Activated CD4-positive, alpha-beta T cell treated with anti-CD3 and anti-CD28 coated beads for 4 hours (primary cell): ENCODE measurements around the gene ASPSCR1.

Experiments
- DNase-seq, 2 donors: peaks; one replicate each; pipeline ENCODE4 v3.0.0-alpha.2; 2020

ASPSCR1 gene, protein sequence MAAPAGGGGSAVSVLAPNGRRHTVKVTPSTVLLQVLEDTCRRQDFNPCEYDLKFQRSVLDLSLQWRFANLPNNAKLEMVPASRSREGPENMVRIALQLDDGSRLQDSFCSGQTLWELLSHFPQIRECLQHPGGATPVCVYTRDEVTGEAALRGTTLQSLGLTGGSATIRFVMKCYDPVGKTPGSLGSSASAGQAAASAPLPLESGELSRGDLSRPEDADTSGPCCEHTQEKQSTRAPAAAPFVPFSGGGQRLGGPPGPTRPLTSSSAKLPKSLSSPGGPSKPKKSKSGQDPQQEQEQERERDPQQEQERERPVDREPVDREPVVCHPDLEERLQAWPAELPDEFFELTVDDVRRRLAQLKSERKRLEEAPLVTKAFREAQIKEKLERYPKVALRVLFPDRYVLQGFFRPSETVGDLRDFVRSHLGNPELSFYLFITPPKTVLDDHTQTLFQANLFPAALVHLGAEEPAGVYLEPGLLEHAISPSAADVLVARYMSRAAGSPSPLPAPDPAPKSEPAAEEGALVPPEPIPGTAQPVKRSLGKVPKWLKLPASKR

DNA sequence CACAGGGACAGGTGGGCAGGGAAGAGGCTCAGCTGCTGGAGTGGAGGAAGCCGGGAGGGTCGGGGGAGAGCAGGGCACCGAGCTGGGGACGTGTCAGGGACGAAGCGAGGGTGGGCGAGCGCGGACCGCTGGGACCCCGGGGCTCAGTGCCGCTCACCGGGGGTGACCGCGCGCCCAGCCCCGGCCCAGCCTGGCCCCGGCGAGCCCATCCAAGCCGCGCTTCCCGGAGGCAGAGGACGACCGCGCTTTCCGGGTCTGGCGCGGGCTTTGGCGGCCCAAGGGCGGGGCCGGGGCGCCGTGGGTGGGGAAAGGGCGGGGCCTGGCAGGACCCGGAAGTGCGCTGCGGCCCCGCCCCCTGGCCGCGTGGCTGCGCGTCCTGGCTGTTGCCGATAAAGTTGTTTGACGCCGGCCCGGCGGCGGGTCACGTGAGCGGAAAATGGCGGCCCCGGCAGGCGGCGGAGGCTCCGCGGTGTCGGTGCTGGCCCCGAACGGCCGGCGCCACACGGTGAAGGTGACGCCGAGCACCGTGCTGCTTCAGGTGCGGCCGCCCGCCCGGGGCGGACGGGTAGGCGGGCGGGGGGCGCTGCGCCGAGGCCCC lies at the start of gene ASPSCR1:
Gene ASPSCR1, plus strand, starts transcription at position 419 of the 598 bp plus-strand sequence. Its CDS starts 18 bp downstream, at position 437.
- DNase-seq = peak; percentile 87 to 93

DNA sequence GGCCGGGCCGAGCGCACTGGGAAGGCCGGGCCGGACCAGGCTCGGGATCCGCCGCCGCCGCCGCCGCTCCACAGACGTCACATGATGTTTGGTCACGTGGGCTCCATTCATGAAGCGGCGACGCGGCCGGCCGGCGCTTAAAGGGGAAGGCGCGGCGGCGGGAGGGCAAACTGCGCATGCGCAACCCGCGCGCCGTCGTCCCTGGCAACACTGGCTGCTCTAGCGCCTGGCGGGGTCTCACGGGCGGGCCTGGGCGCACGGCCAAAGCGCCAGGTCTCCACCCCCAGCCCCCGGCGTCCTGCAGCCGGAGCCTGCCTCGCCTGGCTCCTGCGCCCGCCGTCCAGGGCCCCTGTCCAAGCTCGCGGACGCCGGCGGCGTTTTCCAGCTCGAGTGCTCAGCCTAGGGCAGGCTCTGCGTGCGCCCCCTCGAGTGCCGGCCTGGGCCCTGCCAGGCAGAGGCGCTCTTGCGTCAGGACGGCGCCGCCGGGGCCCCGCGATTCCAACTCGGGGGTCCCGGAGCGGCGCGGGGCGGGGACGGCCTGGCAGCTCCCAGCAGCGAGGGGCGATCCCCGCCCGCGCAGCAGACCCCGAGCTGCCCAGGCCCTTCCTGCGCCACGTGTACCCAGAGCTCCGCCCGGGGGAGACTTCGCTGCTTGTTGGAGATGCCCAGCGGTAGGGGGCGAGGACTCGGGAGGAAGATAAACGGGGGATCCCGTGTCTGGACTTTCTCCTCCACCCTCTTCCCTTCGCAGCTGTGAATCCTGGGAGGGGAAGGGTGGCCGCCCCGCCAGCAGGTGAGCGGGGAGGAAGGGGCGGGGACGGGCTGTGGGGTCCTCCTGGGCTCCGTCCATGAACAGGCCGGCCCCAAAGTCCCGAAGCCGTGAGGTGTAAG lies 49.5 kb upstream of the ASPSCR1 start, which contains the start of gene MAFG:
Gene MAFG, minus strand, starts transcription at position 83 of the 891 bp plus-strand sequence. CDS start 4,550 bp downstream, outside the sequence.
- peak; percentile 86 to 89 for DNase-seq

DNA sequence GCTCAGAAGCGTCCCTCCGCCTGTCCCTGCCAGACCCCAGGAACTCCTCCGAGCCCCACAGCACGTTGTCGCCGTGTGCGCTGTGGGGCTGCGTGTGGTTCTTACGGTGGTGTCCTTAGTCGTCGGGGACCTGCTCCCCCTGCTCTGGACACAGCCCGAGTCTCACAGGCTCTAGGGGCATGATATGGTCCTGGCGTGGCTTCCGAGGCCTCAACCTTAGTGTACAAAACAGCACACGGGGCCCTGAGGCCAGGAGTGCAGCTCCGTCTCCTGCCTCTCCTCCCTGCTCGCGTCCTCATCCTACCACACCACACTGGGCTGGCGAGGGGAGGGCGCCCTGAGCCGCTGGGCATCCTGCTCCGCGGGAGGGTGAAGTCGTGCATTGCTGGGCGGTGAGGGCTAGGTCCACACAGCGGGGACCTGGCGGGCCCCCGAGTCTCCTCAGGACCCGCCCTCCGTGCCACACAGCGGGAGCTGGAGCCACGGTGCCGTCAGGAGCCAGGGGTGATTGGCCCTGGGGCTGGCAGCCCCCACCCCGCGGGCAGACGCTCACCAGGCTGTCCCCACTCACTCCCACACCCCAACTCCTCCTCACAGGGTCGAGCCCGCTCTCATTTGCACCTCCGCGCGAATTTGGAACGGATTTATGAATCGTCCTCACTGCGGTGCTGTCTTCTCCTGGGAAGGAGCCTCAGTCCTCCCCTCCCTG lies 48.7 kb upstream of the ASPSCR1 start:
- DNase-seq = no peak

DNA sequence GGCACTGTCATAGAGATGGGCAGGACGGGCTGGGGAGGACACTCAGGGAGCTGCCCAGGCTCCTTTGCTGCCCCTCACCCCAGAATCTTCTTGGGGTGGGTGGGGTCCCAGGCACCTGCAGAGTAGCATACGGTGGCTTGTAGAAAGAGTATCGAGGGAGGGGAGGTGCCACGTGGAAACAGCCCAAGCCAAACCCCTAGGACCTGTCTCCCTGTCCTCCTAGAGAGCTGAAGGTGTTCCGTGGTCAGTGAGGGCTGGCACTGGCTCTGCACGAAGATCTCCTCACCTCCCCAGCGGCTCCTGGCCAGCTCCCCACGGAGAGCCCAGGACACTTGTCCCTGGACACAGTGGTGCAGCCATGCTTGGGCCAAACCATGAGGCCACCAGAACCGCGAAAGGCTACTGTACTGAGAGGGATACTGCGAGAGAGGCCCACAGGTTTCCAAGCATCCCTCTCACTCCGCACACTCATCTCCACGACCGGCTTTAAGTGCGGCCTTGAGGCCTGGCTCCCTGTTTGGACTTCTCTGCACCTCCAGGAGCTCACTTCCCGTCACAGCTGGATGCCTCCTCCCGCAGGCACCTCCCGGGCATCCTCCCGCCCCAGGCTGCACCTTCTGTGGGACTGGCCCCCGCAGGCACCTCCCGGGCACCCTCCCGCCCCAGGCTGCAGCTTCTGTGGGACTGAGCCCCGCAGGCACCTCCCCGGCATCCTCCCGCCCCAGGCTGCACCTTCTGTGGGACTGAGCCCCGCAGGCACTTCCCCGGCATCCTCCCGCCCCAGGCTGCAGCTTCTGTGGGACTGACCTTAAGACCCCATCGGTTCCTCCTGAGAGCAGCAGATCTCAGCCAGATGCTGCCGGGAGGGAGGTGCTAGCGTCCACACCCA lies 47.9 kb upstream of the ASPSCR1 start:
- no peak for DNase-seq

DNA sequence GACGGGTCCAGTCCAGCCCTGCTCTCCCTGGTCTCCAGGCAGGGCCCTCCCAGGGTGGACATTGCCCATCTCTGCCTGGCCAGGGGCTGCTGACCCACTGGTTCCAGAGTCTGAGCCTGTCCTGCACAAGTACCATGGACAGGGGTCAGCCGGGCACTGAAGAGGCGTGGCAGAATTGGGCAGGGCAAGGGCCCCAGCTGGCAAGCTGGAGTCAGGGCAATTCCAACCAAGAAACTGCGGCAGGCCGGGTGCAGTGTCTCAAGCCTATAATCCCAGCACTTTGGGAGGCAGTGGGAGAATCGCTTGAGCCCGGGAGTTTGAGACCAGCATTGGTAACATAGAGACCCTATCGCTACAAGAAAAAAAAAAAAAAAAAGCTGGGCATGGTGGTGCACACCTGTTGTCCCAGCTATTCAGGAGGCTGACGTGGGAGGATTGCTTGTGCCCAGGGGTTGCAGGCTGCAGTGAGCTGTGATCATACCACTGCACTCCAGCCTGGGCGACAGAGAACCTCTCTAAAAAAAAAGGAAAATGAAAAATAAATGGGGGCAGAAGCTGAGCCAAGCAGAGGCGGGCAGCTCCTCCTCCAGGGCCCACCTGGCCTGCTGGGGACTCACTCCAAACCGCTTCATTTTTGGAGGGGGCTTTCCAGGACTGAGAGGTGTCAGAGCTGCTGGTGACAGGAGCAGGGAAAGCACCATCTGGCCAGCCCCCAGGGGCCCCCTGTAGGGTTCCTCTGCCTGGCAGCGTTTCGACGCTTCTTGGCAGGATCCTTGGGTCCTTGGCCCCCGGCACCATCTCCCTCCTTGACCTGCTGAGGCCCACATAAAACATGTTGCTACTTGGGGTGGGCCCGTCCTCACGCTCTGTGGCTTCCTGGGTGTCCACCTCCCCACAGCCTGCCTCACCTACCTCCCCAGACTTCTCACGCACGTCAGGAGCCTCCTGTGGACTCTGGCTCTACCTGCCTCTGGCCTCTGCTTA lies 47.0 kb upstream of the ASPSCR1 start:
- DNase-seq = no peak

DNA sequence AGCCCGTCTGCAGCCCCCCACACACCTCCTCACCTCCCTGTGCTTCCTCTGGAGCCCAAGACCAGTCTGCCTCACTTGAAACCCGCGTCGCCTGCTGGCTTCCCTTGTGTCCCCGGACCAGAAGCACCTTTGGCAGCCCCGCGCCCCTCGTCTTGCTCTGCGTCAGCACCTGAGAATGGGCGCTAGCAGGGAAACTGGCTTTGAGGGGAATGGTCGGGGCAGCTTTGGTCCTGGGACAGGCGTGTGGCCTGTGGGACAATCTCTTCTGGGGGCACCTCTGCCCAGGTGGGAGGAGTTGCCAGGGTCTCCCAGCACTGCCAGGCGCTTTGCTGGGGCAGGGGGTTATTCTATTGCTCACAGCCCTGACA lies 46.3 kb upstream of the ASPSCR1 start:
- no peak for DNase-seq

DNA sequence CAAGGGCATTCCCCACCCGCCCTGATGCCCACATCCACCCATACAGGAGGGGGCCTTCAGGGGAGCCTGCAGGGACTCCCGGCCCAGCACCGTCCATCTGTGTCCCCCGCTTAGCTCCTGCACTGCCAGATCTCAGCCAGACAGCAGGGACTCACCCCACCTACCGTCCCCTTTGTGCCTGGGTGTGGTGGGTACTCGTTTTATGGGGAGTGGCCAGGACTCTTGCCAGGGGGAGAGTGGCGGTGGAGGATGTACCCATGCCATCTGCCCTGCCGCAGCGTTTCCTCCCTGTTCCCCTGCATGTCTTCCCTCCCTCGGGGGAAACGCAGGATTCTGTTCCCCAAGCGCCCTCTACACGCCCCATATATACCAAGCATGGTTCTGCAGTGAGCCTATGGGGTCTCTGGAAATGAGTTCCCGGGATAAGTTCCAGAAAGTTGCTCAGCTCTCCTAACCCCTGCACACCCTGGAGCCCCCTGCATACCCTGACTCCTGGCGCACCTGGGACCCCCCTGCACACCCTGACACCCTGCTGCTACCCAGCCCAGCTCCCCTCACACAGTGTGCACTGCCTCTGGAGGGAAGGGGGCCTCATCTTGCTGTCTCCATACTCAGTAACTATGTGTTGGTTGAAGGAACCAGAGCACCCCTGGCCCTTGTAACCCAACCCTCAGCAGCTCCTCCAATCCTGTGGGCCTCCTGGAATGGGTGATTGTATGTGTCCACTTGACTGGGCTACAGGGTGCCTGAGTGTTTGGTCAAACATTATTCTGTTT lies 45.7 kb upstream of the ASPSCR1 start:
- DNase-seq = no peak

DNA sequence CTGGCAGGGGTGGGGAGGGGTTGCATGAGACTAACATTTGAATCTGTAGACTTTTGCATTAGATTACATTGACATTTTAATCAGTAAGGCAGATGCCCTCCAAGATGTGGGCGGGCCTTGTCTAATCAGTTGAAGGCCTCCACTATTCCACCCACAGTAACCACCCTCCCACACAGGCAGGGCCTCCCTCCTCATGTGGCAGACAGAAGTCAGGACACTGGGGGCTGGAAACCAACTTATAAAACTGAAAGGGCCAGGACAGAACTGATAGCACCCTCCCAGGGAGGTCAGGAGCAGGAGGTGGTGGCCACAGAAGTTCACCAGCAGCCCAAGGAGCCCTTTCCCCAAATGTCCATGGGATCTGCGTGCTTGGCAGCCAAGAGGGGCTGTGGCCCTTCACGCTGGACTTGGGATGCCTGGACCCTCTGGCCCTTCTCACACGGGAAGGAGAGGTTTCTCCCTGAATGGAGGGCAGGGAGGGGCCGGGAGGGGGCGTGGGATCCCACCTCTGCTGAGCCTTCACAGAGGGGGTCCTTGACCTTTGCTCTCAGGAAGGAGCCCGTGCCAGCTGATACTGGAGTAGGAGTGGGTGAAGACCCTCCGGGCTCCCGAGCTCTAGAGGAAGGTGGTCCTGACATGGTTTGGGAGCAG lies 45.0 kb upstream of the ASPSCR1 start:
- no peak for DNase-seq

DNA sequence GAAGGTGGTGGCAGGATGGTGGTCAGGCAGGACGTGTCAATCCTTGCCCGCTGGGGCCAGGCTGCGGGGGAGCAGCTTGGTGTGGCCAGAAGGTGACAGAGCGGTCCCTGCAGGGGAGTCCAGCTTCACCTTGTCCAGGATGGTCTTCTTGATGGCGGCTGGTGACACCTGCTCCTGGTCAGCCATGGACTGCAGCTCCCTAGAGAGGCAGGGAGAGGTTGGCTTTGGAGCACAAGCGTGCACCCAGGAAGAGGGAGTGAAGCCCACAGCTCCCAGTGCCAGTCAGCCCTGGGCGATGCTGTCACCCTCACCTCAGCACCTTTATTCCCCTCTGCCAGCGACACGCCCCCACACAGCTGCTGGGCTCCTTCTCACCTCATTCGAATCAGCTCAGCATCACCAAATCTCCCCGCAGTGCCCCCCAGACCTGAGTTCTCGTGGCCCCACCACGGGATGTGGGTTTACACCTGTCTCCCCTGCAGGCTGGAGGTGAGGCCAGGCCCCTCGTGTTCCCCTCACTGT lies 44.2 kb upstream of the ASPSCR1 start:
- no peak for DNase-seq

DNA sequence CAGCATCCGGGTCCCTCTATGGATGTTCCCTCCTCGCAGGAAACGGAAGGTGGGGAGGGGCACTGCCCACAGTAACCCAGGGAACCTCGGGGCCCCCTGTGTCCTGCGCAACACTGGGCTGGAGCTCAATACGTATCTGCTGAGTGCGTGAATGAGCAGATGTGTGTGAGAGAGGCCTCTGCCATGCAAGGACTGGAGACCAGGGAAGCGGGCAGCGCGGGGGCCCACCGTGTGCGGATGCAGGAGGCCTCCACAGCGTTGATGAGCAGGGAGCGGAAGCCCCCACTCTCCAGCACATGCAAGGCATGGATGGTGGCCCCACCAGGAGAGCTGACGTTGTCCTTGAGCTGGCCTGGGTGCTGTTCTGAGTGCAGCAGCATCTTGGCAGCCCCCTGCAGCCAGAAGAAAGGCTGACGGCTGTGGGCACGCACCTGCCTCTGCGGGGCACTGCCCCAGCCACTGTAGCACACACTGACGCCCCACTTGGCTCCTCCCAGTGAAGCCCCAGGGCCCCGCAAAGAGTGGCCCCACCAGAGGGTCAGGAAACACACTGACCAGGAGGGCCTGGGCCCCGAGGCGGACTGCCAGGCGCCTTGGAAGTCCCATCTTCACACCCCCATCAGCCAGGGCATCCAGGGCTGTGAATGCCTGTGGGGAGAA lies 43.2 kb upstream of the ASPSCR1 start:
- DNase-seq = no peak

DNA sequence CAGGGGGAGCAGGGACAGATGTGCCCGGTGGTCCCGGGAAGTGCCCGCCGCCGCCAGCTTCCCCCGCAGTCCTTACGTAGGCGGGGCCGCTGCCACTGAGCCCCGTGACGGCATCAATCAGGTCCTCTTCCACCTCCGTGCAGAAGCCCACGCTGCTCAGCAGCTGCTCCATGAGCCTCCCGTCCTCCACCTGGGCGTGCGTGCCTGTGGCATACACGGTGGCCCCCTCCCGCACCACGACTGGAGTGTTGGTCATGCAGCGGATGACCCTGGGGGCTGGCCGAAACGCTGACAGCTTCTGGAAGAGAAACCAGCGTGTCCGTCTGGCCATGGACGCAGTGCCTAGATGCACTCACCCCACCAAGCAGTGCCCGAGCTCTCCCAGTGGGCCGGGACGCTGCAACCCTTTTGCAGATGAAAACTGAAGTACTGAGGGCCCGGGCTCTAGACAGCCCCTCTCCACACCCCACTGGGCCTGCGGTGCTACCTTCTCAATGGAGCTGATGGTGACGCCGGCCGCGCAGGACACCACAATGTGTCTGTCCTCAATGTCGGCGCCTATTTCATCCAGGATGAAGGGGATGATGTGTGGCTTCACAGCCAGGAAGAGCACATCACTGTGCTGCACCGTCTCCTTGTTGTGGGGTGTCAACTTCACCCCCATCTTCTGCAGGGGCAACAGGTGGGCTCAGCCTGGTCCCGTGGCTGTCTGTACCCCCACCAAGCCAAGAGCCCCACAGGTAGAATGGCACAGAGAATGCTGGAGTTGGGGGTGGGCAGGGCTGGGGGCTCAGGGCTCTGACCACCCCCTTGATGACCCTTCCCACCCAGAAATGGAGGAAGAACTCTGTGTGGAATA lies 42.4 kb upstream of the ASPSCR1 start:
- DNase-seq = no peak

DNA sequence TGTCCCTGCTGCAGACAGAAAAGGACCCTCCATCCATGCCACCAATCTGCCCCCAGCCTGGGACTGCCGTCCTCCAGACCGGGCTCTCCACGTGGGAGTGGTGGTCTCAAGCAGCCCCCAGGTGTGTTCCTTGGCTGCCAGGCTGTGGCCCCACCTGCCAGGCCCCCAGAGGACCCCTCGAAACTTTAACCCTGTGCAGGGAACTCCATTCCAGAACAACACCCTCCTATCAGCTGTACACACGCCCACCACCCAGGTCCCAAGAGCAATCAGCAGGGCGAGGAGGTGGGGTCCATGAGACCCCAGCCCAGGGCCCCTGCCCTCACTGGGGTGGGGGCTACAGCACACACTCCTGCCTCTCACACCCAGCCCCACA lies 41.7 kb upstream of the ASPSCR1 start:
- no peak for DNase-seq

DNA sequence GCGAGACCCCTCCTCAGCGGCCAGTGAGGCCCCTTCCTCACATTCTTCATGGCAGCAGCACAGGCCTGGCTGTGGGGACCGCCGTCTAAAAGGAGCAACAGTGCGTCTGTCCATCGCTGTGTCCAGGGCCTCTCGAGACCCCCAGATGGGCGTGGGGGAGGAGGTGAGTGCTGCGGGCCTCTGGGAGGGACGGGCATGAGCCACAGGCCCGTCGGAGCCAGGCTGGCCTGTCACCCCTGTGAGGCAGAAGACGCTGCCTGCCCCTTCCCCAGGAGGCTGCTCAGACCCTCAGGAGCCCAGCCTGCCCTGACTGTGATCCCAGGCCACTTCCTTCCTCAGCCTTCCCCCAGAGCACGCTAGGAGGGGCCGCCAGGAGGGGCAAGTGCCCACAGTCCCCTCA lies 38.2 kb upstream of the ASPSCR1 start:
- DNase-seq = no peak

DNA sequence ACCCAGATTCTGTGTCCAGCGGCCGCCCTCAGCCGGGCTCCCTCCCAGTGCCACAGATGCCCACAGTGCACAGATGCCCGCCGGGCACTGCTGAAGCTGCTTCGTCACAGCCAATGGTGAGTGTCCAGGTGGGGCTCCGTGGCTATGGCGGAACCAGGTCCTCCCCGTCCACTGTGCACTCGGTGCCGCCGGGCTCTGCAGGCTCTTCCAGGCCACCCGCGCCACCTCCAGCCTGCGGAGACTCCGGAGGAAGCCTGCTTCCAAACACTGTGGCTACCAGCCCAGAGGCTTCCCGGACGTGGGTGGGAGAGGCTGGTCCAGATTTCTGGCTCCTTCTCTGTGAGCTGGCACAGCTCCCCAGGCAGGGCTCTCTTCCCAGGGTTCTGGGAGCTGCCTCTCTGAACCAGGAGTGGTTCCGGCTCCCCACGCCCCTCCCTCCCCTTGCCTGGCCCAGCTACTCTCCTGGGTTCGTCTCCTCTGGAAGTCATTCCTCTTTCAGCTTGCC lies 37.5 kb upstream of the ASPSCR1 start:
- DNase-seq = no peak

DNA sequence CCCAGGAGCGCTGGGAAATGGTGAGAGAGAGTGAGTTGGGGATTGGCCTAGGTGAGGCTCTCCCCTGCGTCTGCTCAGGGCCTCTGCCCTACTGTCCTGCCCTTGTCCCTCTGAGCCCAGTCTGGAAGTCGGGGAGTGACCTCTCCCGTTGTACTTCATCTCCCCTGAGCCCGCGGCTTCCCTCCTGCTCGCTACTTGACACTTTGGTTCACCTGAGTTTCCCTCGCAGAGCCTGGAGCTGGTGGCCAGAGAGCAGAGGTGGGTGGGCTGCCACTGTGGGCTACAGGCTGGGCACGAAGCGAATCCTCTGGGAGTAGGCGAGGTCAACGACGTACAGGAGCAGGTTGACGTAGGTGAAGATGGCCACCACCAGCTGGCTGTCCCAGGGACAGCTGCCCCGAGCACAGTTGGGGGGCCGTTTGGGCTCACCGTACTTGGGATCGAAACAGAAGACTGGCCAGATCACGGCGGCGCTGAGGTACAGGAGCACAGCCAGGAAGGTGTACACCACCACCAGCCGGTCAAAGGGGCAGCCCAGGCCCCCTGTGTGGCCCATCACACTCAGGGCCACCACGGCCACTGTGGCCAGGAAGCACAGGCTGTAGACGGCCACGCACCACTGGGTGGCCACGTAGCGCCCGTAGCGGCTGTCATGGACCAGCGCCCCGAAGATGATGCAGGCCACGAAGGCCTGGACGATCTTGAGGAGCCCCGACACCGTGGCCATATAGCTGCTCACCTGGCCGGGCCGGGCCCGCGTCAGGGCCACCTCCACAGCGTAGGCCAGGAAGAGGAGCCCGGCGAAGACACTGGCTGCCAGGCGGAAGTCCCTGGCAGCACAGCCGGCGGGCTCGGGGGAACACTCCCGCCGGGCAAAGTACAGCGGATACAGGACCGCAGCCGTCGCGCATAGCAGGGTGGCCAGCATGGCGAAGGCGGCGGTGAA lies 36.6 kb upstream of the ASPSCR1 start:
- no peak for DNase-seq
